GM19395 (cell line): Measurements from ENCODE around the gene RTL5.
"Not testable (repeated sequence)": the region's sequence is repeated elsewhere in the genome, so short reads cannot be mapped to it uniquely, and the experiment has no call there.

Experiments
- ATAC-seq: cut with Tn5 transposase; IDR thresholded peaks from one replicate; pipeline ENCODE4 v1.9.1; 2021; ENCODE audit warnings: mild to moderate bottlenecking, moderate library complexity; ENCODE audit not compliant: unreplicated experiment

RTL5 gene

DNA sequence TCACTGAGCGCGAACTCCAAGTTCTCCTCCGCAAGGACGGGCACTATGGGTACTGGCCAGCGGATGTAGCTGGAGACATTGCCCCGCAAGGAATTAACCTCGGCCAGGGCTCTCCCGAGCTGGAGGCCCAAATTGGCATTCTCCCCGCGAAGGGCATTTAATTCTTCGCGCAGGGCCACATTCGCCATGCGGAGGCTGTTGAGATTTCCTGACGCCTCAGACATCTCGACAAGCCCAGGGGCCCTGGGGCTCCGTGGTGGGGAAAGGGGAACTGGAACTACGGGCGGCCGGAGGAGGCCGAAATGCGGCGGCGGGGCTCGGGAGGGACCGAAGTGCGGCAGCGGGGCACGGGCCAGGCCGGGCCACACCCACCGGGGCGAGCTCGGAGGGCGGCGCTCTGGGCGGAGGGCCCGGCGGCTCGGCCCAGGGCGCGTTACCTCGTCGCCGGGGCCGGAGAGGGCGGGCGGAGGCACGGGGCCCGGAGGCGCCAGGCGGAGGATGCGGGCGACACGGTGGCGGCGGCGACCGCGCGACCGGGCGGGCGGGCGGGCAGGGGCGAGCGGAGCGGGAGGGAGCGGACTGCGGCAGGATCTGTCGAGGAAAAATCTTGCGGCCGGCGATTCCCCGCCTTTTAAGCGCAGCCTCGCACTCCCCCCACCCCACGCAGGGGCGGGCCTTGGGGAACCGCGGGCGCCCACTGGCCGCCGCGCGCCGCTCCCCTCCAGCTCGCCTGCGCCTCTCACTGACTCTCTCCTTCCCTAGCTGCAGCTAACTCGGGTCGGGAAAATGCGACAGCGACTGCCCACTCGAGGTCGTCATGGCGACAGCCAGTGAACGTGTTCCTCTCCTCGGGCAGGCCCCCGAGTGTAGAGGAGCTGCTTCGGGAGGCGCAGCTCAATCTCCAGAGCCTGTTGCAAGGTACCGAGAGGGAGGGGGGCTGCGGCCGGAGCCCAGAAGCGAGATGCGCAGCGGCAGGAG lies at the start of gene RTL5:
Gene RTL5 (minus strand): TSS at position 599 of the 978 bp plus-strand sequence.
- ATAC-seq: peak; percentile 62

GRCh38 chrX:72180539-72180938 lies 48.8 kb upstream of the RTL5 start:
- ATAC-seq: peak; percentile 5

DNA sequence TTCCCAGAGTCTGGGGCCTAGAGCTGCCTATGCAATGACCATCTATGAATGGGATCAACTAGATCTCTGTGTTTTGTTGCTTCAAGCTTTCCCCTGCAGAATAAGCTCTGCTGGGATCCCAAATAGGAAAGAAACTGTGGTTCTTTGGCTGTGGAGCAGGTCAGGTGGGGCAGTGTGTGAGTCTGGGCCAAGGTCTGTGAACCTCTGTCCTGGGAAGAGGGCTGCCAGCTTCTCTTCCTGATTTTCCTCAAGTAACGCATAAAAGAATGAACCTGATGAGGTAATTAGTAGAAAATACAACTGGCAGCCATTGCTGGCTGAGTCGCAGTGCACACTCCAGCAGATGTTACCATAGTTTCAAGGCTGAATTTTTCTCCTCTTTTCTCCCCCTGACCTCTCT lies 45.3 kb upstream of the RTL5 start:
- ATAC-seq: no peak

DNA sequence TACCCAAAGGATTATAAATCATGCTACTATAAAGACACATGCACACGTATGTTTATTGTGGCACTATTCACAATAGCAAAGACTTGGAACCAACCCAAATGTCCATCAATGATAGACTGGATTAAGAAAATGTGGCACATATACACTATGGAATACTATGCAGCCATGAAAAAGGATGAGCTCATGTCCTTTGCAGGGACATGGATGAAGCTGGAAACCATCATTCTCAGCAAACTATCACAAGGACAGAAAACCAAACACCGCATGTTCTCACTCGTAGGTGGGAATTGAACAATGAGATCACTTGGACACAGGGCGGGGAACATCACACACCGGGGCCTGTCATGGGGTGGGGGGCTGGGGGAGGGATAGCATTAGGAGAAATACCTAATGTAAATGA lies 44.6 kb upstream of the RTL5 start:
- ATAC-seq: not testable (repeated sequence)

DNA sequence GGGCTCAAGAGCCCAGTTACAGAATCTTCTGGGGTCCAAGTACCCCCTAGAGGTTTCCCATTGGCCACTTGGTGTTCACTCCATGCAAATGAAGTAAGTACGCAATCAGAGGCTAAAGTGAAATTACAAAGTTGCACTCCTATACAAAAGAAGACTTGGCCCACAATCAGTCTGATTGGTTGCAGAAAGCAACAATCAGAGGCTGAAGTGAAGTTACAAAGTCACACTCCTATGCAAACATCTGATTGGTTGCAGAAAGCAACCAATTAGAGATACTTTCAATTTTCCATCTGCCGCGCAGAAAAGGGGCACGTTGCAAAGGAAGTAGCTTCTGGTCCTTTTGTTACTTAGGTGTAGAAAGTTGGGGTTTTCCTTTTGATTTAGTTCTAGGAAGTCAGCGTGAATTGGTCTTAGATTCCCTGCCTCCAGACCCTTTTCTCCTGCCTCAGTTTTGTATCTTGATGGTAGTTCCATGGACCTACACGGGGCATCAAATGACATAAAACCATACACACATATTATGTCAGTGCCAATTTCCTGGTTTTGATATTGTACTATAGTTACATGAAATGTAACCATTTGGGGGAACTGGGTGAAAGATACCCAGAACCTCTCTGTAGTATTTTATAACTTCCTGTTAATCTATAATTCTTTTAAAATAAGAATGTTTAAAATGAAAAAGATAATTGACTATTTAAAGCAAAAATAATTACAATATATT lies 37.5 kb upstream of the RTL5 start:
- no peak for ATAC-seq

- ATAC-seq: no peak
Observed at GRCh38 chrX:72165551-72165950, 33.8 kb upstream of the RTL5 start.

- no peak for ATAC-seq
Observed at GRCh38 chrX:72159769-72160168, 28.1 kb upstream of the RTL5 start.

DNA sequence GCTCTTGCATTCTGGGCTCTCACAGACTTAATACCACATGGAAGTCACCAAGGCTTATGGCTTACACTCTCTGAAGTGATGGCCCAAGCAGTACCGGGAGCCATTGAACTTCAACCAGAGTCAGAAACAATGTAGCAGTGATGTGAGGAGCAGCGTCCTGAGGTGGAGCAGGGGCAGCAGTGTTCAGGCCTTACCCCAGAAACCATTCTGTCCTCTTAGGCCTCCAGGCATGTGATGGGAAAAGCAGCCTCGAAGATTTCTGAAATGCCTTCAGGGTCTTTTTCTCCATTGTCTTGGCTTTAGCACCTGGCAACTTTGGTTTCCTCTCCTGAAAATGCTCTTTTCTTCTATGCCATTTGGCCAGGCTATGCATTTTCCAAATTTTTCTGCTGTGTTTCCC lies 27.1 kb upstream of the RTL5 start:
- no peak for ATAC-seq

GRCh38 chrX:72146527-72146926 lies 14.8 kb upstream of the RTL5 start:
- no peak for ATAC-seq

DNA sequence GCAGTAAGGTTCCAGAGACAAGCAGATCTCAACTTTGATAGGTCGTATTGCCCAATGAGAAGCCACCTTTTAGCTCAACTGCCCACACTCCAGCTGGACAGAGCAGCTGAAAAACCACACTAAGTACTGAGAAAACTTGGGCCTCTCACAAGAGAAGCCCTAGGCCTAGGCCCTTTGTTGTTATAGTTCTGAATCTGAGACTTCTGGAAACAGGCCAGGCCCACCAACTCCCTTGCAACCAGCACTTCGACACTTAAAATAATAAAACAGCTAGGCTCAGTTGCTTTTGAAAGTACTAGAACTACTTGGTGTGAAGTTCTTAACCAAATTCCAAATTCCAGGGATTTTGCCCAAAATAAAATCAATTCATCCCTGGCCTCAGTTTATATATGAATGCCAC lies 13.5 kb upstream of the RTL5 start:
- no peak for ATAC-seq

DNA sequence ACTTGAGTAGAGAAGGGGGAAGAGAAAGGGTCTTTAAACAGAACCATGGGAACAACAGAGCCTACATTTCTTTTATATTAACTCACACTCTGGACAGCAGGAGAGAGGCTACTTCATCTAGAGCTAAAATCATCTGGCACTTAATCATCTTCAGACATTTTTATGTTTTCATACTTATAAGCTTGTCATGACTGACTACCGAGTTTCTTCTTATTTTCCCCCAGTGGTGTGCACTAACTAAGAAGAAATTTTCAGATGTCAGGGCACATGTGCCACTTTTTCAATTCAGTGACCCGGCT lies 11.8 kb upstream of the RTL5 start:
- no peak for ATAC-seq

DNA sequence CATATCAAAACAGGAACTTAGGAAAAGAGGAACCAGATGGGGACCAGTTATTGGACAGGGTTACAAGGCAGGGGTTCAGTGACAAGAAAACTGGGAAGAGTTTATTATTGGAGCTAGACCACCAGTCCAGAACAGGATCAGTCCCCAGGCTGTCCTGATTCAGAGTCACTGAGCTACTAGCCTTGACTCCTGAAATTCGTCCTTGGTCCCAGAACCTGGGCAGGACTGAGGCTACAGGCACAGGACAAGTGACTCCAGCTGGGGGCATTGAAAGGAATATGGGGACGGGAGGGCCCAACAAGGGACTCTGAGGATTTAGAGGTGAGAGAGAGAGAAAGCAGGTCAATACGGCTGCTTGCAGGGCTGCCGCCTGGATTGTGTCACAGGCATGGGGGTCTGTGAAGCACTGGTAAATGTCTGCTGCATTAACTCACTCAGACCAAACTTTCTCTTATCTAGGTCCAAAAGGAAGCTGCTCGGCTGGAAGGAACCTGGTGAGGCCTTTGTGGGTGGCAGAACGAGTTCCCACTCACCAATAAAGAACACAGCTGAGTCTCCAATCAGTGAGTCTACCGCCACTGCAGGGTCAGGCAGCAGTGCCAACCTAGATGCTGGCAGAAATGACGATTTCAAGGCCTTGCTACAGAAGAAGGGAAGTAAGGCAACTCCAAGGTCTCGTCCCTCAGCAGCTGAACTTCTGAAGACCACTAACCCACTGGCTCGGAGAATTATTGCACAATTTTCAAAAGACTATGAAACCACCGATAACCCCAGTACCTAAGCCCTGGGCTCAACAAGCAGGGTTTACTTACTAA lies 11.3 kb upstream of the RTL5 start:
- ATAC-seq: no peak

DNA sequence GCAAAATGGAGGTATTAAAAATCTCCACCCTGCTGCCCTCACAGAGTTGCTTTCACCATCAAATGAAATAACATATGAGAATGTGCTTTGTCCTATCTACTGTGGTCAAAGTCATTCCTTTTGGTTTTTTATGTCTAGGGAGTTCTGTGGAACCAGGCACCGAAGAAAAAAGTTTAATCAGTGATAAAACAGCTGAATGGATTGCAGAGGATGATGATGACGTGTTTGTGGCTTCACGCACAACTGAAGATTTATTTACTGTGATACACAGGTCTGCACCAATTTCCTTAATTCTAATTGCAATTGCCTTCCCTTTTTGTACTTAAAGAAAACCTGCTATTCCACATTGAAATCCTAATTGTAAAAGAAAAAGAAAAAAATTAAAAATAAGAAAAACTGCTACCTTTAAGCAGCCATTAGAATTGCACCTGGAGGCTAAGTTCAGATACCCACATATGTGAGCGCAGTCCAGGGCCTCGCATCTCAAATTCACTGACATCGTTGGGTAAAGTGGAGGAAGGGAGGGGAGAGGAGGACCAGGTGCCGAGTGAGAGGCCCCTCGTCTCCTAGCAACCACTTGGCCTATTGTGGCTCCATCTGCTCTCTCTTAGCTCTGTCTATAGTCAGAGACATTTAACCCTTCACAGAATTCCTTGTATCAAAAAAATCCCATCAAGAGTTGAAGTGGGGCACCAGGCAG lies 10.5 kb upstream of the RTL5 start:
- ATAC-seq: no peak

DNA sequence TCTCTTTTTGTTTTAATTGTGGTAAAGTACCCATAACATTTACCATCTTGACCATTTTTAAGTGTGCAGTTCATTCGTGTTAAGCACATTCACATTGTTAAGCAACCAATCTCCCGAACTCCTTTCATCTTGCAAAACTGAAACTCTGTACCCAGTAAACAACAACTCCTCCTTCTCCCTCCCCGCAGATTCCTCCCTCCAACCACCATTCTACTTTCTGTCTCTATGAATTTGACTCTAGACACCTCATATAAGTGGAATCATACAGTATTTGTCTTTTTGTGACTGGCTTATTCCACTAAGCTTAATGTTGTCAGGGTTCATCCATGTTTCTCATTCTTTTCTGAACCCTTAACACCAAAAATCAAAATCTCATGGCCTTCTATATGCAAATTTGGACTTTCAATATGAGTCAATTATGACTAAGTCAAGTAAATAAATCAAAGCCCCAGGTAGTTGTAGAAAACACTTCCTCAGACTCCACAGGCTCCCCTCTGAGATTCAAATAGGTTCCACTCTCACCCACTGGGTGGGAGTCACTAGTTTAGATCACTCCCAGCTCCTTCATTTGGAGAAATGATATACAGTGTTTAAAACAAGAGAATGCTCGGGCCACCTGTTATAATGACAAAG lies 9.8 kb upstream of the RTL5 start:
- ATAC-seq: peak; percentile 79

- ATAC-seq: no peak
Observed at GRCh38 chrX:72139538-72139937, 7.8 kb upstream of the RTL5 start.

DNA sequence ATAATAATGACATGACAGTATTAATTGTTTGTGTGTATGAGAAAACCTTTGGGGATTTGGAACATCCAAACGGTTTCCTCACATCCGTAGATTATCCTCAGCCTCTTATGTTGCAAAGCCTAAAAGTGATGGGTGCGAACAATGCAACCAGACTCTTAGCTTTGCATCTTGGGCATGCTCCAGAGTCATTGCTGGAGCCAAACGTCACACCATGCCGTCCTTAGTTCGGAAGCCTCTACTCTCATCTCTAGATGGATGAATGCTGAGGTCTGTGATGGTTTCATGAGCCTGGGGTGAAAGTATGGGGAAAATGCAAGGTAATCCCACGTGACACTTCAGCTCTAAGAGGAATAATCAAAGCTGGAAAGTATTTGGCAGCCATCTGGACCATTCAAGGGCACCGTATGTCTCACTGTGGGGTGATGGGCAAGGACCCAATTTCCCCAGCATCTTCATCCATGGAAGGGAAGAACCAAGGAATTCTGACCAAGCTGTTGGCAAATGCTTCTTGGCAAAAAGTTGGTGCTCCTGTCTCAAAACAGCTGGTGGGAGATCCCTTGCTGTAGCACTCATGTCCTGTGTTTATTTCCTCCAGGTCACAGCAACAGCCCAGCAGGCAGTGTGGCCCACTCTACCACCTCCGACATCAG lies 6.3 kb upstream of the RTL5 start:
- ATAC-seq: no peak

DNA sequence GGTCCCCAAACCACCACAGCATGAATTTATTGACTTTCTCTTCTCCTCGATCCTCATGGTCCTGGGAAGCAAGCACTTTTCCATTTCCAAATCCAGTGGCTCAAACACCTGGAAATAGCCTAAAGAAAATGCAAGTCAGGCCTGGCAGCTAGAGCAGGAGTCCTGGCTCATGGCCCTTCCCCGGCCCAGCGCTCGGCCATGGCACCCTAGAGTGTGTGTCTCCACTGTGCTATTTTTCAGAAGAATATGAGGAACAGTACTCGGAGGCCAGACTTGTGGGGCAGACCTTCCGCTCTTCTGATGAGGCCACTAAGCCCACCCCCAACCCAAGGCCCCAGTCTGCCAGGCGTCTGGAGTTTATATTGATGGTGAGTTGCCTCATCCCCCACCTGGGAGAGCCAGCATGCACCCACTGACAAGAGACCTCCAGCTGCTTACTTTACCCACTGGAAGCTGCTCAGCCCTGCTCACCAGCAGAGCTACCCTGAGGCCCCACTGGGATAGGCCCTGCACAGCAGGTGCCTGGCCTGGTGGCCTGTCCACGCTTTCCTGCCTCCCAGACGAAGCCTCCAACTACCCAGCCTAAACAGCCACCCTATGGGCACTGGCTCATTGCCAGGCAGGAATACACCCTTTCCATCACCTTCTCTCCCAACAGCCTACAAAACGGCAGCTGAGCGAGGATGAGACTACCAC lies 2.3 kb upstream of the RTL5 start:
- ATAC-seq: no peak

DNA sequence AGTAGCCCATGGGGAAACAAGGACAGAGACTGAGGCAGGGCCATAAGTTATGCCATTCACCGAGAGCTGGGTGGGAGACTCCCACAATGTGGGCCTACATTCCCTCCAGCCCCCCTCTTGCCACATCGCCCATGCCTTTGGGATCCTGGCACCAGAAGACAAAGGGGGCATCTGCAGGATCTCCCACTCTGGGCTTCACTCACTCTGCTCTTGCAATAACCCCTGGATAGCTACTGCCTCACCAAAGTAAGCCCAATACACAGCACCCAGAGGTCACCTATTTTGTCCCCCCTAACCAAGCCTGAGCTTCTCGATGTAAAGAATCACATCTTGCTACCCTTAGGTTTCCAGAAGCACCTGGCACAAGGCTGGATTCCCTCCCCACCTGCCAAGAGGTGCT lies 741 bp upstream of the RTL5 start:
- ATAC-seq: no peak

GRCh38 chrX:72130762-72131250 lies 909 bp downstream of the RTL5 start:
- no peak for ATAC-seq
